ENCODE measurements around the gene STN1. TPM values are rescaled to one million over a fixed set of nuclear protein-coding genes. Genes with fewer than 3 reads are reported as not detected.

STN1 gene
- total RNA-seq, 1 experiment from 2014 or later: 14.3 TPM

DNA sequence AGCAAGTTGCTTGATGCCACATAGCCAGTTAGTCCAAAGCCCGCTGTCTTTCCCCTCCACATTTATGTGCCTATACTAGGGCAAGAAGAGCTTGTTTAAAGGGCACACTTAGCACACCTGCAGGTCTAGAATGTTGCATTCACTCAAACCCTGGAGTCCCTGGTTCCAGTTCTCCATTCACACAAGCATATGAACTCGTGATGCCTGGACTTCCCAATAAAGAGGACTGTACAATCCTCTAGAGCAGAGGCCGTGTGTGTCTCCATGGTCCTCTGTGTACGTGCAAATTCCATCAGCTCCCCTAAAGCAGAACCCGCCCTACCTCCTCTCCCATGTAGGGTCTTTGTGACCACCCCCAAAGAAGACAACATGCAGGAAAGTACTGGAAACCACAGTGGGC lies 59.6 kb downstream of the STN1 start:
- Histone ChIP-seq H3K4me1 (ENCODE audit: insufficient read depth, low read length, poor library complexity, severe bottlenecking) (peaks cover 17% of the 10 kb centered on the region), H3K27me3 (replicated peaks; ENCODE audit: insufficient read depth, low read depth, low read length, poor library complexity) (no peaks in the 10 kb centered on the region), H3K4me3 (ENCODE audit: low read depth, low read length, poor library complexity, severe bottlenecking) (no peak overlapping the region), H3K27ac (ENCODE audit: low read depth, low read length, poor library complexity, severe bottlenecking) (no peak overlapping the region), H3K36me3 (ENCODE audit: insufficient read depth, low read length, poor library complexity, severe bottlenecking) (no peaks in the 10 kb centered on the region), H3K9me3 (ENCODE audit: low read depth, low read length, poor library complexity, severe bottlenecking) (no peaks in the 10 kb centered on the region)
- DNase-seq (ENCODE audit: low spot score): no peak
- no TSS peak for BruUV-seq (replicated peaks)
- ChIA-PET CTCF (no interaction called here), POLR2A (ENCODE audit: low non-redundant PET) (no interaction called here)
- no peak for TF ChIP-seq EZH2 (IDR thresholded peaks at IDR 0.05; ENCODE audit: borderline replicate concordance, low read depth, low read length, poor library complexity, severe bottlenecking)
- intact Hi-C loops (cut with micrococcal nuclease; ENCODE audit: unreplicated experiment): loop anchor here (2.0 kb wide), 1 partner anchor 260 kb away; no protein-coding TSS in a partner anchor

DNA sequence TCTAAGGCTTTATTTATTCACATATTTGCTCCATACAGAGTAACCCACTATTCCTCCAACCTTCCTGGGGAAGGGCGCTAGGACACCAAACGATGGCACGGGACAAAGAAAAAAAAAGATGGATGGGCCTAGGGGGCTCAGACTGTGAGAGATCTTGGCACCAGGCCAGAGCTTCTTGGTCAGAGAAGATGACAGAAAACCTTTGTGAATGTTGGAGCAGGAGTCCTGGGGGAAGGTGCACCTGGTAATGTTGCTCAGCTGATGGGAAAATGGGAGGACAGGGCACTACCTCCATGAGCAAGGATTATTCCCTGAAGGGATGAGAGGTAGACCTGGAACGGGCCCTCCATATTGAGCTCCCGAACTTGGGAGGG lies 61.2 kb downstream of the STN1 start:
- H3K9me3 ChIP-seq (ENCODE audit: low read depth, low read length, poor library complexity, severe bottlenecking): no peaks in the 10 kb centered on the region
- BruUV-seq (replicated peaks): no TSS peak
- no peak overlapping the region for H3K4me3 ChIP-seq (ENCODE audit: low read depth, low read length, poor library complexity, severe bottlenecking)
- TF ChIP-seq, protein P1, sequence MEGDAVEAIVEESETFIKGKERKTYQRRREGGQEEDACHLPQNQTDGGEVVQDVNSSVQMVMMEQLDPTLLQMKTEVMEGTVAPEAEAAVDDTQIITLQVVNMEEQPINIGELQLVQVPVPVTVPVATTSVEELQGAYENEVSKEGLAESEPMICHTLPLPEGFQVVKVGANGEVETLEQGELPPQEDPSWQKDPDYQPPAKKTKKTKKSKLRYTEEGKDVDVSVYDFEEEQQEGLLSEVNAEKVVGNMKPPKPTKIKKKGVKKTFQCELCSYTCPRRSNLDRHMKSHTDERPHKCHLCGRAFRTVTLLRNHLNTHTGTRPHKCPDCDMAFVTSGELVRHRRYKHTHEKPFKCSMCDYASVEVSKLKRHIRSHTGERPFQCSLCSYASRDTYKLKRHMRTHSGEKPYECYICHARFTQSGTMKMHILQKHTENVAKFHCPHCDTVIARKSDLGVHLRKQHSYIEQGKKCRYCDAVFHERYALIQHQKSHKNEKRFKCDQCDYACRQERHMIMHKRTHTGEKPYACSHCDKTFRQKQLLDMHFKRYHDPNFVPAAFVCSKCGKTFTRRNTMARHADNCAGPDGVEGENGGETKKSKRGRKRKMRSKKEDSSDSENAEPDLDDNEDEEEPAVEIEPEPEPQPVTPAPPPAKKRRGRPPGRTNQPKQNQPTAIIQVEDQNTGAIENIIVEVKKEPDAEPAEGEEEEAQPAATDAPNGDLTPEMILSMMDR (conservative IDR thresholded peaks at IDR 0.05; ENCODE audit: low read depth, low read length): no peak
- no peak for TF ChIP-seq EZH2 (IDR thresholded peaks at IDR 0.05; ENCODE audit: borderline replicate concordance, low read depth, low read length, poor library complexity, severe bottlenecking)
- H3K36me3 ChIP-seq (ENCODE audit: insufficient read depth, low read length, poor library complexity, severe bottlenecking): no peaks in the 10 kb centered on the region
- H3K27me3 ChIP-seq (replicated peaks; ENCODE audit: insufficient read depth, low read depth, low read length, poor library complexity): no peaks in the 10 kb centered on the region
- peaks cover 29% of the 10 kb centered on the region for H3K4me1 ChIP-seq (ENCODE audit: insufficient read depth, low read length, poor library complexity, severe bottlenecking)
- DNase-seq (ENCODE audit: low spot score): no peak
- no peak overlapping the region for H3K27ac ChIP-seq (ENCODE audit: low read depth, low read length, poor library complexity, severe bottlenecking)
- ChIA-PET CTCF (interaction anchor here (0.6 kb wide), 1 partner anchor 122 kb away, joined by 3 read pairs; no protein-coding TSS in a partner anchor), POLR2A (ENCODE audit: low non-redundant PET) (no interaction called here)
- intact Hi-C loops (cut with micrococcal nuclease; ENCODE audit: unreplicated experiment): no loop called here

DNA sequence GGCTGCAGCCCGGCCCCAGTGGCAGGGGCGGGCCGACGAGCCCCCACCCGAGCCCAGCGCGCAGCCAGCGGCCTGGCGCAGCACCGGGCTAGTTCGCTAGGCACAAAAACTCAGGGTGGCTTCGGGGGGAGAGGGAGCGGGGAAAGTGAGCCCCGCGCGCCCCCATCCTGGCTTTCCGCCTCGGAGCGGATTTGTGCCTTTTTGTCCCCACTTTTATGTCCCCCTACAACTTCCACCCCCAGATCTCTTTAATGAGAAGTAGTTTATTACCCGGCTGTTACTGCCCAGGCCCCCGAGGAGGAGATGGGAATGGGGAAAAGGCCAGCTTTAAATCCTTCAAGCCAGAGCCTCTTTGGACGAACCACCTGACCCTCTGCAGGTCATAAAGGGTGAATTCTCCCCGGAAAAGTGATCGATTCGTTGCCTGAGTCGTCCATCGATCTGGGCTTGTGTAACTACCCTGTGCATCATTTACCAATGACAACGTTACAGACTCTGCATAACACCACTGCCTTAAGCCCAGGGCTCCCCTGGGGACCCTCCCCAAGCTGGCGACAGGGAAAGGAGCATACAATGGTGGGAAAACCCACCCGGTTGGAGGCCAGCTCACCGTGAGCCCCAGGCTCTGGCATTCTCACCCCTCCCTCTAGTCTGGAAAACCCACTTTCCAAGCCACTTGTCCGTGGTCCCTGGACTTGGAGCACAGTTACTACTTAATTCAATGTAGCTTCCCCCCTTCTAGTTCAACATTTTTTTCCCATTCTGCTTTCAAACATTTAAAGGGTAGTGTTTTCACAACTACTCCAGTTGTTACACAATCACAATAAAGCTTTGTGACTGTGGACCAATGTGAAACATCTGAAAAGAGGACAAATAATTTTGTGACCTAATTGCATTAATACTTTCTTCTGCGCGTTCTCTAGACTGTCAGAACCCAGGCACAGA lies 61.9 kb downstream of the STN1 start:
- DNase-seq (ENCODE audit: low spot score): no peak
- no peak for TF ChIP-seq EZH2 (IDR thresholded peaks at IDR 0.05; ENCODE audit: borderline replicate concordance, low read depth, low read length, poor library complexity, severe bottlenecking)
- TF ChIP-seq, protein P1 (conservative IDR thresholded peaks at IDR 0.05; ENCODE audit: low read depth, low read length): no peak
- Histone ChIP-seq H3K36me3 (ENCODE audit: insufficient read depth, low read length, poor library complexity, severe bottlenecking) (no peaks in the 10 kb centered on the region), H3K4me1 (ENCODE audit: insufficient read depth, low read length, poor library complexity, severe bottlenecking) (peaks cover 30% of the 10 kb centered on the region), H3K4me3 (ENCODE audit: low read depth, low read length, poor library complexity, severe bottlenecking) (peak overlapping the region; percentile 73), H3K9me3 (ENCODE audit: low read depth, low read length, poor library complexity, severe bottlenecking) (no peaks in the 10 kb centered on the region), H3K27ac (ENCODE audit: low read depth, low read length, poor library complexity, severe bottlenecking) (peak overlapping the region; percentile 61), H3K27me3 (replicated peaks; ENCODE audit: insufficient read depth, low read depth, low read length, poor library complexity) (no peaks in the 10 kb centered on the region)
- ChIA-PET CTCF (interaction anchor here (0.7 to 1.1 kb wide), 2 partner anchors 170 to 313 kb away, joined by 3 to 8 read pairs; no protein-coding TSS in a partner anchor), POLR2A (ENCODE audit: low non-redundant PET) (no interaction called here)
- intact Hi-C loops (cut with micrococcal nuclease; ENCODE audit: unreplicated experiment): no loop called here
- BruUV-seq (replicated peaks): TSS peak; percentile 92

Data from A673 (cell line).